Osteoblast (primary cell): ENCODE data around the gene CASKIN1. TPM values are rescaled to one million over a fixed set of nuclear protein-coding genes. Genes with fewer than 3 reads are reported as not detected.
"Not testable (repeated sequence)": the region's sequence is repeated elsewhere in the genome, so short reads cannot be mapped to it uniquely, and the experiment has no call there.

Source experiments
- DNase-seq: peaks from one replicate; pipeline ENCODE4 v3.0.0; 2011; ENCODE audit warnings: low spot score, mixed read lengths; ENCODE audit not compliant: insufficient read length; ENCODE audit errors: missing footprints
- H2AFZ ChIP-seq: 2 replicates; pipeline ENCODE4 v1.6.0; 2011; ENCODE audit warnings: mild to moderate bottlenecking, low read length
- H3K27ac ChIP-seq: 2 replicates; pipeline ENCODE4 v1.5.1; 2011; ENCODE audit warnings: mild to moderate bottlenecking, low read depth, low read length, moderate library complexity
- H3K27me3 ChIP-seq: 2 replicates; pipeline ENCODE4 v1.6.0; 2012; ENCODE audit warnings: mild to moderate bottlenecking, control low read depth, inconsistent platforms, low read length, moderate library complexity; ENCODE audit not compliant: insufficient read depth
- H3K36me3 ChIP-seq: 2 replicates; pipeline ENCODE4 v1.5.1; 2011; ENCODE audit warnings: mild to moderate bottlenecking, low read length, control low read depth, moderate library complexity; ENCODE audit not compliant: insufficient read depth
- H3K4me1 ChIP-seq: 2 replicates; pipeline ENCODE4 v1.5.1; 2011; ENCODE audit warnings: mild to moderate bottlenecking, low read length, control low read depth, moderate library complexity; ENCODE audit not compliant: insufficient read depth
- H3K4me2 ChIP-seq: 2 replicates; pipeline ENCODE4 v1.6.0; 2011; ENCODE audit warnings: mild to moderate bottlenecking, low read length; ENCODE audit not compliant: insufficient read depth
- H3K4me3 ChIP-seq: fragments of 200-600 bp; sonication (generic); 3 replicates; pipeline ENCODE4 v1.5.1; 2012; ENCODE audit warnings: mild to moderate bottlenecking, low read length, inconsistent platforms; ENCODE audit not compliant: insufficient read depth
- H3K79me2 ChIP-seq: 2 replicates; pipeline ENCODE4 v1.6.0; 2012; ENCODE audit warnings: mild to moderate bottlenecking, low read length, control low read depth, inconsistent platforms; ENCODE audit not compliant: insufficient read depth
- H3K9me3 ChIP-seq: 2 replicates; pipeline ENCODE4 v1.5.1; 2011; ENCODE audit warnings: low read depth, low read length, control low read depth
- H4K20me1 ChIP-seq: 2 replicates; pipeline ENCODE4 v1.6.0; 2012; ENCODE audit warnings: mild to moderate bottlenecking, low read length, control low read depth; ENCODE audit not compliant: insufficient read depth
- total RNA-seq: library from RNA; depleted of rRNA; stranded (reverse); fragments of >200 nt; gene quantifications from 2 replicates; pipeline ENCODE4 v1.2.3, GENCODE V29; 2012
- TF ChIP-seq, protein P1 (sequence below): IDR thresholded peaks from 2 replicates; pipeline ENCODE4 v1.5.1; 2011; ENCODE audit warnings: mild to moderate bottlenecking, low read depth, low read length, moderate library complexity; ENCODE audit errors: extremely low read depth

Gene CASKIN1
- total RNA-seq, 1 donor = not detected

DNA sequence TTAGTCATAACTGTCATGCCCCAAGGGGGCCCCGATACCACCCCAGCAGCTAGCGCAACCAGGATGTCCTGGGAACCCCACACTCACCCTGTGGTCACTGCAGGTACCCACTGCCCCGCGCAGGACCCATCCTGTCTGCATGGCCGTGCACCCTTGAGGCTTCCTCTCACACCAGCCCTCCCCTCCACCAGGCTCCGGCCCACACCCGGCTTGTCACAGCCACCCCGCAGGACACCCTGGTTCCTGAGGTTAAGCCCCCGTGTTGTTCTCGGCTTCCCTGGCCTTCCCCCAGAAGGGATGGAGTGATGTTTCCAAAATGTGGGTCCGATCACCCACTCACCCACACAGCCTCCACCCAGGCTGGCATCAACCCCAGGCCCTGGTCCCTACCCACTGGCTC lies 47.4 kb upstream of the CASKIN1 start:
- DNase-seq = peak; percentile 85
- H3K36me3 ChIP-seq = peaks cover 37% of the 10 kb centered on the region

DNA sequence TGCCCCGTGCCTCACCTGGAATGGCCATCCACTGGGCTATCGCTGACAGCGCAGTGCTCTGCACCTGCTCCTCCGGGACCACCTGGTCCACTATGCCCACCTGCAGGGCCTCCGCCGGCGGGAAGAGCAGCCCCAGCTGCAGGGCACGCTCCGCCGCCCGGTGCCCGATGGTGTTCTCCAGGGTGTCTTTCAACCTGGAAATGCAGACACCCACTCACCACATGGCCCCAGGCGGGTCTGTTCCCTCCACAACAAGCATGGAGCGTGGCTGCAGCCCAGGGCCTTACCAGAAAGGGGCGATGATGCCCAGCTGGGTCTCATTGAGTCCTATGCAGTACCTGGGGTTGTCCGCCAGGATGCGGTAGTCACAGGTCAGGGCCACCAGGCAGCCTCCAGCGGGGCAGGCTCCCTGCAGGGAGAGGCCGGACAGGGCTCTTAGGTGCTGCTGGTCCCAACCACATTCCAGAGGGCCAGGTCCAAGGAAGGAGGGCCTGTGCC lies 46.7 kb upstream of the CASKIN1 start:
- Histone ChIP-seq H3K27ac (no peak overlapping the region), H3K36me3 (peaks cover 37% of the 10 kb centered on the region), H3K79me2 (no peaks in the 10 kb centered on the region), H2AFZ (no peak overlapping the region), H4K20me1 (peaks cover 8% of the 10 kb centered on the region), H3K4me1 (no peaks in the 10 kb centered on the region), H3K27me3 (no peaks in the 10 kb centered on the region), H3K9me3 (no peaks in the 10 kb centered on the region), H3K4me2 (no peak overlapping the region), H3K4me3 (no peak overlapping the region)
- peak; percentile 71 for DNase-seq
- TF ChIP-seq, protein P1, sequence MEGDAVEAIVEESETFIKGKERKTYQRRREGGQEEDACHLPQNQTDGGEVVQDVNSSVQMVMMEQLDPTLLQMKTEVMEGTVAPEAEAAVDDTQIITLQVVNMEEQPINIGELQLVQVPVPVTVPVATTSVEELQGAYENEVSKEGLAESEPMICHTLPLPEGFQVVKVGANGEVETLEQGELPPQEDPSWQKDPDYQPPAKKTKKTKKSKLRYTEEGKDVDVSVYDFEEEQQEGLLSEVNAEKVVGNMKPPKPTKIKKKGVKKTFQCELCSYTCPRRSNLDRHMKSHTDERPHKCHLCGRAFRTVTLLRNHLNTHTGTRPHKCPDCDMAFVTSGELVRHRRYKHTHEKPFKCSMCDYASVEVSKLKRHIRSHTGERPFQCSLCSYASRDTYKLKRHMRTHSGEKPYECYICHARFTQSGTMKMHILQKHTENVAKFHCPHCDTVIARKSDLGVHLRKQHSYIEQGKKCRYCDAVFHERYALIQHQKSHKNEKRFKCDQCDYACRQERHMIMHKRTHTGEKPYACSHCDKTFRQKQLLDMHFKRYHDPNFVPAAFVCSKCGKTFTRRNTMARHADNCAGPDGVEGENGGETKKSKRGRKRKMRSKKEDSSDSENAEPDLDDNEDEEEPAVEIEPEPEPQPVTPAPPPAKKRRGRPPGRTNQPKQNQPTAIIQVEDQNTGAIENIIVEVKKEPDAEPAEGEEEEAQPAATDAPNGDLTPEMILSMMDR = no peak

More for the DNA sequence above, 47.4 kb upstream of the CASKIN1 start:
- Histone ChIP-seq H3K27ac (no peak overlapping the region), H3K9me3 (no peaks in the 10 kb centered on the region), H3K4me1 (no peaks in the 10 kb centered on the region), H3K4me3 (no peak overlapping the region), H4K20me1 (peaks cover 8% of the 10 kb centered on the region), H3K79me2 (peaks cover 5% of the 10 kb centered on the region), H2AFZ (no peak overlapping the region), H3K27me3 (no peaks in the 10 kb centered on the region), H3K4me2 (no peak overlapping the region)
- TF ChIP-seq, protein P1 = no peak

GRCh38 chr16:2242598-2242997 lies 46.2 kb upstream of the CASKIN1 start:
- no peak overlapping the region for H3K27ac ChIP-seq
- H3K36me3 ChIP-seq = peaks cover 37% of the 10 kb centered on the region

GRCh38 chr16:2240331-2240730 lies 43.9 kb upstream of the CASKIN1 start:
- Histone ChIP-seq H4K20me1 (peaks cover 19% of the 10 kb centered on the region), H3K36me3 (peaks cover 28% of the 10 kb centered on the region), H3K27me3 (peaks cover 13% of the 10 kb centered on the region)
- not testable (repeated sequence) for H3K4me1 ChIP-seq, H3K27ac ChIP-seq, H3K4me2 ChIP-seq, H3K9me3 ChIP-seq, H2AFZ ChIP-seq, DNase-seq, H3K79me2 ChIP-seq, H3K4me3 ChIP-seq

More at GRCh38 chr16:2242598-2242997, 46.2 kb upstream of the CASKIN1 start:
- no peak overlapping the region for H3K4me3 ChIP-seq
- TF ChIP-seq, protein P1 = no peak
- no peaks in the 10 kb centered on the region for H3K79me2 ChIP-seq
- H4K20me1 ChIP-seq = peaks cover 8% of the 10 kb centered on the region
- no peak overlapping the region for H2AFZ ChIP-seq
- no peaks in the 10 kb centered on the region for H3K4me1 ChIP-seq
- DNase-seq = peak; percentile 86
- H3K4me2 ChIP-seq = no peak overlapping the region
- no peaks in the 10 kb centered on the region for H3K27me3 ChIP-seq
- no peaks in the 10 kb centered on the region for H3K9me3 ChIP-seq
